ENCODE data around the gene FOXP1. TPM values are rescaled to one million over a fixed set of nuclear protein-coding genes. Genes with fewer than 3 reads are reported as not detected.
A peak's percentile ranks its signal among the peaks of the same experiment; 100 is the strongest.

FOXP1 gene
- total and polyA plus RNA-seq, 2 of the 13 experiments (the other 11 are each of a cell fraction or from before 2014, with no cell fraction given), result 40.4 to 59.0 TPM

DNA sequence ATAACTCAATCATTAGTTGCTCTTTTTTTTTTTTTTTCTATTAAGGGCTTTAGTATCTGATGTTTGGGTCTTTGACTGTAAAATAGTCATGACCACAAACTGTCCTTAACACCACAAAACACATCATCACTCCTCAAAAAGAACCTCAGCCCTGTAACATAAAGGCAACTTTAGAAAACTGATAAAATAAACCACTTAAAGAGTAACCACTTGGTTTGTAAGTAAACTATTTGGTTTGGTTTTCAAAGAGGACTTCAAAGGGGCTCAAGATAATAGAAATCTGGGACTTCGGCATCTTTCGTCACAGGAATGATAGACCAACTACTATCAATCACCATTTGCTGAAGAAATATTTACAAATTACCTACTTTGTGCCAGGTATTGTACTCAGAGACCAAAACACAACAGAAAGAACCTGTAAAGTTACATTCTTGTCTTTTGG, 167.8 kb downstream of the FOXP1 start (continued):
- TF ChIP-seq, protein P1, sequence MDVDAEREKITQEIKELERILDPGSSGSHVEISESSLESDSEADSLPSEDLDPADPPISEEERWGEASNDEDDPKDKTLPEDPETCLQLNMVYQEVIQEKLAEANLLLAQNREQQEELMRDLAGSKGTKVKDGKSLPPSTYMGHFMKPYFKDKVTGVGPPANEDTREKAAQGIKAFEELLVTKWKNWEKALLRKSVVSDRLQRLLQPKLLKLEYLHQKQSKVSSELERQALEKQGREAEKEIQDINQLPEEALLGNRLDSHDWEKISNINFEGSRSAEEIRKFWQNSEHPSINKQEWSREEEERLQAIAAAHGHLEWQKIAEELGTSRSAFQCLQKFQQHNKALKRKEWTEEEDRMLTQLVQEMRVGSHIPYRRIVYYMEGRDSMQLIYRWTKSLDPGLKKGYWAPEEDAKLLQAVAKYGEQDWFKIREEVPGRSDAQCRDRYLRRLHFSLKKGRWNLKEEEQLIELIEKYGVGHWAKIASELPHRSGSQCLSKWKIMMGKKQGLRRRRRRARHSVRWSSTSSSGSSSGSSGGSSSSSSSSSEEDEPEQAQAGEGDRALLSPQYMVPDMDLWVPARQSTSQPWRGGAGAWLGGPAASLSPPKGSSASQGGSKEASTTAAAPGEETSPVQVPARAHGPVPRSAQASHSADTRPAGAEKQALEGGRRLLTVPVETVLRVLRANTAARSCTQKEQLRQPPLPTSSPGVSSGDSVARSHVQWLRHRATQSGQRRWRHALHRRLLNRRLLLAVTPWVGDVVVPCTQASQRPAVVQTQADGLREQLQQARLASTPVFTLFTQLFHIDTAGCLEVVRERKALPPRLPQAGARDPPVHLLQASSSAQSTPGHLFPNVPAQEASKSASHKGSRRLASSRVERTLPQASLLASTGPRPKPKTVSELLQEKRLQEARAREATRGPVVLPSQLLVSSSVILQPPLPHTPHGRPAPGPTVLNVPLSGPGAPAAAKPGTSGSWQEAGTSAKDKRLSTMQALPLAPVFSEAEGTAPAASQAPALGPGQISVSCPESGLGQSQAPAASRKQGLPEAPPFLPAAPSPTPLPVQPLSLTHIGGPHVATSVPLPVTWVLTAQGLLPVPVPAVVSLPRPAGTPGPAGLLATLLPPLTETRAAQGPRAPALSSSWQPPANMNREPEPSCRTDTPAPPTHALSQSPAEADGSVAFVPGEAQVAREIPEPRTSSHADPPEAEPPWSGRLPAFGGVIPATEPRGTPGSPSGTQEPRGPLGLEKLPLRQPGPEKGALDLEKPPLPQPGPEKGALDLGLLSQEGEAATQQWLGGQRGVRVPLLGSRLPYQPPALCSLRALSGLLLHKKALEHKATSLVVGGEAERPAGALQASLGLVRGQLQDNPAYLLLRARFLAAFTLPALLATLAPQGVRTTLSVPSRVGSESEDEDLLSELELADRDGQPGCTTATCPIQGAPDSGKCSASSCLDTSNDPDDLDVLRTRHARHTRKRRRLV (CRISPR knock-in tag; IDR thresholded peaks at IDR 0.05), result no peak
- TF ChIP-seq RXRA (CRISPR knock-in tag; IDR thresholded peaks at IDR 0.05), result no peak
- TF ChIP-seq HNRNPUL1 (IDR thresholded peaks at IDR 0.05; ENCODE audit: low read depth, low read length), result no peak
- TF ChIP-seq NFKBIZ (CRISPR knock-in tag; IDR thresholded peaks at IDR 0.05), result no peak
- TF ChIP-seq PHF21A (CRISPR knock-in tag; IDR thresholded peaks at IDR 0.05), result 0 out of 2 replicates have a peak, but pooled peaks have one; percentile 39
- TF ChIP-seq, protein P2, sequence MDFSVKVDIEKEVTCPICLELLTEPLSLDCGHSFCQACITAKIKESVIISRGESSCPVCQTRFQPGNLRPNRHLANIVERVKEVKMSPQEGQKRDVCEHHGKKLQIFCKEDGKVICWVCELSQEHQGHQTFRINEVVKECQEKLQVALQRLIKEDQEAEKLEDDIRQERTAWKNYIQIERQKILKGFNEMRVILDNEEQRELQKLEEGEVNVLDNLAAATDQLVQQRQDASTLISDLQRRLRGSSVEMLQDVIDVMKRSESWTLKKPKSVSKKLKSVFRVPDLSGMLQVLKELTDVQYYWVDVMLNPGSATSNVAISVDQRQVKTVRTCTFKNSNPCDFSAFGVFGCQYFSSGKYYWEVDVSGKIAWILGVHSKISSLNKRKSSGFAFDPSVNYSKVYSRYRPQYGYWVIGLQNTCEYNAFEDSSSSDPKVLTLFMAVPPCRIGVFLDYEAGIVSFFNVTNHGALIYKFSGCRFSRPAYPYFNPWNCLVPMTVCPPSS (IDR thresholded peaks at IDR 0.05), result no peak
- TF ChIP-seq, protein P3, sequence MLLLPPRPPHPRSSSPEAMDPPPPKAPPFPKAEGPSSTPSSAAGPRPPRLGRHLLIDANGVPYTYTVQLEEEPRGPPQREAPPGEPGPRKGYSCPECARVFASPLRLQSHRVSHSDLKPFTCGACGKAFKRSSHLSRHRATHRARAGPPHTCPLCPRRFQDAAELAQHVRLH (CRISPR knock-in tag; IDR thresholded peaks at IDR 0.05; ENCODE audit: borderline replicate concordance, low read depth), result no peak
- TF ChIP-seq, protein P4, sequence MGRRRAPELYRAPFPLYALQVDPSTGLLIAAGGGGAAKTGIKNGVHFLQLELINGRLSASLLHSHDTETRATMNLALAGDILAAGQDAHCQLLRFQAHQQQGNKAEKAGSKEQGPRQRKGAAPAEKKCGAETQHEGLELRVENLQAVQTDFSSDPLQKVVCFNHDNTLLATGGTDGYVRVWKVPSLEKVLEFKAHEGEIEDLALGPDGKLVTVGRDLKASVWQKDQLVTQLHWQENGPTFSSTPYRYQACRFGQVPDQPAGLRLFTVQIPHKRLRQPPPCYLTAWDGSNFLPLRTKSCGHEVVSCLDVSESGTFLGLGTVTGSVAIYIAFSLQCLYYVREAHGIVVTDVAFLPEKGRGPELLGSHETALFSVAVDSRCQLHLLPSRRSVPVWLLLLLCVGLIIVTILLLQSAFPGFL (CRISPR knock-in tag; IDR thresholded peaks at IDR 0.05), result no peak
- no peak for TF ChIP-seq ZNF138 (CRISPR knock-in tag; IDR thresholded peaks at IDR 0.05; ENCODE audit: low read depth)
- TF ChIP-seq ZNF264 (CRISPR knock-in tag; IDR thresholded peaks at IDR 0.05), result no peak
- no peak for TF ChIP-seq MZF1 (CRISPR knock-in tag; IDR thresholded peaks at IDR 0.05; ENCODE audit: borderline replicate concordance)
- TF ChIP-seq, protein P5, sequence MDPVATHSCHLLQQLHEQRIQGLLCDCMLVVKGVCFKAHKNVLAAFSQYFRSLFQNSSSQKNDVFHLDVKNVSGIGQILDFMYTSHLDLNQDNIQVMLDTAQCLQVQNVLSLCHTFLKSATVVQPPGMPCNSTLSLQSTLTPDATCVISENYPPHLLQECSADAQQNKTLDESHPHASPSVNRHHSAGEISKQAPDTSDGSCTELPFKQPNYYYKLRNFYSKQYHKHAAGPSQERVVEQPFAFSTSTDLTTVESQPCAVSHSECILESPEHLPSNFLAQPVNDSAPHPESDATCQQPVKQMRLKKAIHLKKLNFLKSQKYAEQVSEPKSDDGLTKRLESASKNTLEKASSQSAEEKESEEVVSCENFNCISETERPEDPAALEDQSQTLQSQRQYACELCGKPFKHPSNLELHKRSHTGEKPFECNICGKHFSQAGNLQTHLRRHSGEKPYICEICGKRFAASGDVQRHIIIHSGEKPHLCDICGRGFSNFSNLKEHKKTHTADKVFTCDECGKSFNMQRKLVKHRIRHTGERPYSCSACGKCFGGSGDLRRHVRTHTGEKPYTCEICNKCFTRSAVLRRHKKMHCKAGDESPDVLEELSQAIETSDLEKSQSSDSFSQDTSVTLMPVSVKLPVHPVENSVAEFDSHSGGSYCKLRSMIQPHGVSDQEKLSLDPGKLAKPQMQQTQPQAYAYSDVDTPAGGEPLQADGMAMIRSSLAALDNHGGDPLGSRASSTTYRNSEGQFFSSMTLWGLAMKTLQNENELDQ (CRISPR knock-in tag; IDR thresholded peaks at IDR 0.05; ENCODE audit: borderline replicate concordance), result no peak
- TF ChIP-seq ZNF879 (CRISPR knock-in tag; IDR thresholded peaks at IDR 0.05), result no peak
- TF ChIP-seq ZSCAN9 (CRISPR knock-in tag; IDR thresholded peaks at IDR 0.05; ENCODE audit: borderline replicate concordance), result no peak
- no peak for TF ChIP-seq ISX (CRISPR knock-in tag; conservative IDR thresholded peaks at IDR 0.05)
- TF ChIP-seq, protein P6, sequence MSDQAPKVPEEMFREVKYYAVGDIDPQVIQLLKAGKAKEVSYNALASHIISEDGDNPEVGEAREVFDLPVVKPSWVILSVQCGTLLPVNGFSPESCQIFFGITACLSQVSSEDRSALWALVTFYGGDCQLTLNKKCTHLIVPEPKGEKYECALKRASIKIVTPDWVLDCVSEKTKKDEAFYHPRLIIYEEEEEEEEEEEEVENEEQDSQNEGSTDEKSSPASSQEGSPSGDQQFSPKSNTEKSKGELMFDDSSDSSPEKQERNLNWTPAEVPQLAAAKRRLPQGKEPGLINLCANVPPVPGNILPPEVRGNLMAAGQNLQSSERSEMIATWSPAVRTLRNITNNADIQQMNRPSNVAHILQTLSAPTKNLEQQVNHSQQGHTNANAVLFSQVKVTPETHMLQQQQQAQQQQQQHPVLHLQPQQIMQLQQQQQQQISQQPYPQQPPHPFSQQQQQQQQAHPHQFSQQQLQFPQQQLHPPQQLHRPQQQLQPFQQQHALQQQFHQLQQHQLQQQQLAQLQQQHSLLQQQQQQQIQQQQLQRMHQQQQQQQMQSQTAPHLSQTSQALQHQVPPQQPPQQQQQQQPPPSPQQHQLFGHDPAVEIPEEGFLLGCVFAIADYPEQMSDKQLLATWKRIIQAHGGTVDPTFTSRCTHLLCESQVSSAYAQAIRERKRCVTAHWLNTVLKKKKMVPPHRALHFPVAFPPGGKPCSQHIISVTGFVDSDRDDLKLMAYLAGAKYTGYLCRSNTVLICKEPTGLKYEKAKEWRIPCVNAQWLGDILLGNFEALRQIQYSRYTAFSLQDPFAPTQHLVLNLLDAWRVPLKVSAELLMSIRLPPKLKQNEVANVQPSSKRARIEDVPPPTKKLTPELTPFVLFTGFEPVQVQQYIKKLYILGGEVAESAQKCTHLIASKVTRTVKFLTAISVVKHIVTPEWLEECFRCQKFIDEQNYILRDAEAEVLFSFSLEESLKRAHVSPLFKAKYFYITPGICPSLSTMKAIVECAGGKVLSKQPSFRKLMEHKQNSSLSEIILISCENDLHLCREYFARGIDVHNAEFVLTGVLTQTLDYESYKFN (CRISPR knock-in tag; conservative IDR thresholded peaks at IDR 0.05), result peak; percentile 70
- peak; percentile 52 for TF ChIP-seq ZEB1 (IDR thresholded peaks at IDR 0.05; ENCODE audit: insufficient replicate concordance, low read depth)
